ENCODE data around the gene ING4. TPM values are rescaled to one million over a fixed set of nuclear protein-coding genes. Genes with fewer than 3 reads are reported as not detected.

ING4 gene
- 22.7 and 27.0 TPM in 2 replicates for total RNA-seq (ENCODE audit: low replicate concordance)

DNA sequence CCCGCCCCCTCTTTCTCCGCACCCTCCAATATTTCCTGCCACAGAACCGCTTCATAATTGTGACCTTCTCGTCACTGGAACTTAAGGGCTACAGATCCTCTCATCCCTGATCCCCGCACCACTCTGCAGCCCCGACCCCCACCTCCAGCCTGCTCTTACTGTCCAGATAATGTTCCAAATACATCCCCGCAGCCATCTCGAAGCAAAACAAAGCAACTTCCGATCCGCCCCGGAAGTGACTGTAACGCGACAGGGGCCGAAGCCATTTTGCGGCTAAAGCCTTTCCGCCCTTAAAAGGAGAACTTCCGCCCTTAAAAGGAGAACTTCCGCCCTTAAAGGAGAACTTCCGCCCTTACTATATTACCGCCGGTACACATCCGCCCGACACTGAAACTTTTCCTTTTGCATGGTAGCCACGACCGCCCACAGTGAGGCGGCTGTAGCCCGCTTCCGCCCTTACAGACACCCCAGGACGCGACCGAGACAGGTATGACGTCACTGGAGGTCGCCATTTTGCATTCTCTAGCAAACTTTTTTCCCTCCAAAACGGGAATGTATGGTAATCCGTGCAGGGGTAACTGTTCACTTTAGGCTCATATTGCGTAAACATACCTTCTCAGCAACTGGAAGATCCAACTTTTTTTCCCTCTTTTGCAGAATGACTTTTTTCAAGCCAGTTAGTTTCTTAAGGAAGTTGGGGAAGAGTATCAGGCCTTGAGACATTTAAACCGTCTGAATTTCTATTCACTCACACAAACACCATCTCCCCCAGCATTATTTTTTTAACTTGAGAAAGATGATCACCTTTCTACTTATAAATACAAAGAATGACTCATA lies at the start of gene ING4:
Gene ING4 (minus strand): TSS at position 214 of the 837 bp plus-strand sequence. CDS start 18 bp downstream, at position 196.

DNA sequence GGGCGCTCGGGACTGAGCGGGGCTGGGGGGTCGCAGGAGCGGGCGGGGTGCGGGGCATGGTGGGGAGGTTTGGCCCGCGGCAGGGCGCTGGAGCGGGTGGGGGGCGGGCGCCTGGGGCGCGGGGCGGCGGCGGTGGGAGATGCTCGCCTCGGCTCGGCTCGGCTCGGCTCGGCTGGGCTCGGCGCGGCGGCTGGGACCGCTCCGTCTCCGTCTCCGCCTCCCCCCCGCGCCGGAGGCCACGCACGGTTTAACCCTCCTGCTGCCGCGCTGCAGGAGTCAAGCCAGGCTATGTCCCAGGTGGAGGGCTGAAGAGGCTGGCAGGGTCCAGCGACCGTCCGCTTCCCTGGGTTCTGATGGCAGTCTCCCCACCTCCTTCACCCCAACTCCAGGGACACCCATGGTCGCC lies 37.7 kb upstream of the ING4 start, which contains the start of gene PIANP:
Gene PIANP (minus strand): TSS at position 170 of the 406 bp plus-strand sequence. CDS start 2,754 bp downstream, outside the sequence.

DNA sequence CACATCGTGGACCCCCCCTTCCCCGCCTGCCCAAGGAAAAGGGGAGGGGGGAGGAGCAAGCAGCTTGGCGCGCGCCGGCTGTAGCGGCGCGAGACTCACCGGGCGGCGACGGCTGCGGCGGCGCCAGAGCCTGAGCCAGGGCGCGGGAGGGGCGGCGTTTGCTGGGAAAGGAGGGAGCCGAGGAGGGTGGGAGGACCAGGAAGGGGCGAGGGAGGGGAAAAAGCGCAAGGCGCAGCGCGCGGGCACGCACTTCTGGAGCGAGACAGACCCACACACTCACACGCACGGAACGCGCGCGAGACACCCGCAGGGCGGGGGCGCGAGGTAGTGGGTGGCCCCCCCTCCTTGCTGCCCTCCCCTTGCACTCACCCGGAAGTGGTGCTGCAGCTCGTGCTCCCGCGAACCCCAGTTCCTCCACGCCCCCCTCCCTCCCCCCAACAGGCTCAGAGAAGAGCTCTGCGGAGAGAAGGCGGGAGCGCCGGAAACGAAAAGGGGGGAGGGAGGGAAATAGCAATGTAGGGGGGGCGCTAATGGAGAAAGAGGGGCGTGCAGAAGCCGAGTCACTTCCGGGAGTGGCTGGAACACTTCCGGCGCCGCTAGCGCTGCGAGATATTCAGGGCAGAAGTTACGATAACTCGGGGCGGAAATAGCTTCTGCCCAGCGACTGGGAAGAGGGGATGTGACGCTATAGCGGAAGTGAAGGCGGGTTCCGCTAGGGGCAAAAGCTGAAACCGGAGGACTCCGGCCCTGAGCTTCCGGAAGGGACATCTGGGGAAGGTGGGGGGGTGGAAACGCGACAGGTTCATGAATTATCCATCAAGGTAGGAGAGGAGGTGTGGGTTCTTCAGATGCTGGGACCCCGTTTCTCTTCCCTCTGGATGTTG lies 26.3 kb upstream of the ING4 start, which contains the start of gene ZNF384:
Gene ZNF384 (minus strand): TSS at position 377 of the 884 bp plus-strand sequence. CDS start 9,855 bp downstream, outside the sequence.

DNA sequence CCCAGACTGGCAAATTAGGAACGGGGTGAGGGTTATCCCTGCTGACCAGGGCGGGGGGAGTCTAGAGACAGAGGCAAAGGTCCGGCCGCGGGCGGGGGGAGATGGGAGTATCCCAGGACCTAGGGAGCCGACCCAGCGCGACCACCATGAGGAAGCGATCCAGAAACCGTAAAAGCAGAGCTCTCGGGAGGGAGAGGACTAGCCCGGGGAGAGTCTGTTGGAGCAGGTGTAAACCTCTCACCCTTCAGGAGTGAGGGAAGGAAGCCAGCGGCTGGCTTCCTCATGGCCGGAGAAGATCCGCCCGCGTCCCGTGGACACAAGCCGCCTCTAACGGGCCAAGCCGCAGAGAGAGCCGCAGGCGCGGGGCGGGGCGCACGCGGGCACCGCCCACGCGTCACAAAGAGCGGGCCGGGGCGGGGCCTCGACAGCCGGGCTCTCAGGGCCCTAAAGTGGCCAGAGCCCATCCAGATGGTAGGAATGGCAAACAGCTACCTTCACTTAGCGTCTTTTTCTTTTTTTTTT lies 15.8 kb downstream of the ING4 start, which contains the start of gene ACRBP:
Gene ACRBP (minus strand): TSS at position 350 of the 522 bp plus-strand sequence. CDS start 66 bp downstream, at position 284.

DNA sequence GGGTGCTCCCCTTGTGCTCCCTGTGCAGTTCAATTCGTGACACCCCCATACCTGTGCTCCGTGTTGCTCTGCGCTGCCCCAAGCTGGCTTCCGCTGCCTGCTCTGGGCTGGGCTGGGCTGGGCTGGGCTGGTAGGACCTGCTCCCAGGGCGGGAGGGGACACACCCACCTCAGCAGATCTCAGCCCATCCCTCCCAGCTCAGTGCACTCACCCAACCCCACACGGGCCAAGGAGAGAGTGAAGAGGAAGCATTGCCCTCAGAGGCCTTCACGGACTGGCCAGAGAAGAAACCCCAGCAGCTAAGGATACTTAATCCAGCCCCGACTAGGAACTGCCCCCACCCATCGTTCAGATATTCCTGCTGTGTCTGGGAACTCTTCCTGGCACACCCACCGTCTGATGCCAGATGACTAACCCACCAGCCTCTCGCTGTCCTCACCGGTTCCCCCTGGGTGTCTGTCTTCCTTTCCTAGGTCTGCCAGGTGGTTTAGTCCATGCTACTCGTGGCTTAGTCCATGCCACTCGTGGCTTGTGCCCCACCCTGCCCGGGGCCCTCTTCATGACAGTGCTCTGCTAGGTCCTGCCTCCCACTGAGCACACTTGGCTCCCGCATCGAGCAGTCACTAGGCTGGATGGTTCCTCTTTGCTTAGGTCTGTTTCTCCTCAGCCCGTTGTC lies 26.9 kb downstream of the ING4 start, which contains the start of gene LPAR5:
Gene LPAR5 (minus strand): TSS at position 104 of the 676 bp plus-strand sequence. CDS start 14,711 bp downstream, outside the sequence.

Other genes with a start within 250 kb of the ING4 start
- gene CD27, start 218.2 kb downstream of the ING4 start, total RNA-seq (ENCODE audit: low replicate concordance) = not detected in 2 replicates
- gene TAPBPL, start 211.1 kb downstream of the ING4 start, total RNA-seq (ENCODE audit: low replicate concordance) = 5.1 and 15.4 TPM in 2 replicates
- 8.6 and 19.4 TPM in 2 replicates for gene VAMP1, start 192.4 kb downstream of the ING4 start, total RNA-seq (ENCODE audit: low replicate concordance)
- 92.0 and 176 TPM in 2 replicates for gene MRPL51, start 169.9 kb downstream of the ING4 start, total RNA-seq (ENCODE audit: low replicate concordance)
- gene NCAPD2, start 169.0 kb downstream of the ING4 start, total RNA-seq (ENCODE audit: low replicate concordance) = 15.0 and 30.4 TPM in 2 replicates
- 7,358 and 9,019 TPM in 2 replicates for gene GAPDH, start 128.6 kb downstream of the ING4 start, total RNA-seq (ENCODE audit: low replicate concordance)
- 8.8 and 36.9 TPM in 2 replicates for gene IFFO1, start 107.1 kb downstream of the ING4 start, total RNA-seq (ENCODE audit: low replicate concordance)
- gene NOP2, start 94.8 kb downstream of the ING4 start, total RNA-seq (ENCODE audit: low replicate concordance) = 11.5 and 20.7 TPM in 2 replicates
- 187 and 210 TPM in 2 replicates for gene CHD4, start 55.7 kb downstream of the ING4 start, total RNA-seq (ENCODE audit: low replicate concordance)
- under 0.01 TPM in 1 of 2 replicates, not detected in the other for gene LPAR5, start 27.2 kb downstream of the ING4 start, total RNA-seq (ENCODE audit: low replicate concordance)
- 0.23 TPM in 1 of 2 replicates, not detected in the other for gene ACRBP, start 15.7 kb downstream of the ING4 start, total RNA-seq (ENCODE audit: low replicate concordance)
- gene ZNF384, start 26.3 kb upstream of the ING4 start, total RNA-seq (ENCODE audit: low replicate concordance) = 8.3 TPM in 2 replicates
- under 0.01 and 0.38 TPM in 2 replicates for gene PIANP, start 37.7 kb upstream of the ING4 start, total RNA-seq (ENCODE audit: low replicate concordance)
- 87.9 and 180 TPM in 2 replicates for gene COPS7A, start 60.9 kb upstream of the ING4 start, total RNA-seq (ENCODE audit: low replicate concordance)
- 66.7 and 158 TPM in 2 replicates for gene MLF2, start 90.0 kb upstream of the ING4 start, total RNA-seq (ENCODE audit: low replicate concordance)
- gene PTMS, start 103.2 kb upstream of the ING4 start, total RNA-seq (ENCODE audit: low replicate concordance) = 43.6 and 51.7 TPM in 2 replicates
- gene LAG3, start 109.4 kb upstream of the ING4 start, total RNA-seq (ENCODE audit: low replicate concordance) = 0.15 TPM in 1 of 2 replicates, not detected in the other
- 0.23 and 0.47 TPM in 2 replicates for gene CD4, start 126.4 kb upstream of the ING4 start, total RNA-seq (ENCODE audit: low replicate concordance)
- 1.3 and 4.3 TPM in 2 replicates for gene GPR162, start 158.7 kb upstream of the ING4 start, total RNA-seq (ENCODE audit: low replicate concordance)
- gene P3H3, start 165.3 kb upstream of the ING4 start, total RNA-seq (ENCODE audit: low replicate concordance) = 74.8 and 101 TPM in 2 replicates
- 1.7 and 1.8 TPM in 2 replicates for gene GNB3, start 177.8 kb upstream of the ING4 start, total RNA-seq (ENCODE audit: low replicate concordance)
- 0.59 and 4.4 TPM in 2 replicates for gene CDCA3, start 188.2 kb upstream of the ING4 start, total RNA-seq (ENCODE audit: low replicate concordance)
- 82.5 and 88.9 TPM in 2 replicates for gene USP5, start 189.0 kb upstream of the ING4 start, total RNA-seq (ENCODE audit: low replicate concordance)
- gene TPI1, start 204.4 kb upstream of the ING4 start, total RNA-seq (ENCODE audit: low replicate concordance) = 1,121 and 1,519 TPM in 2 replicates
- 5.6 and 7.4 TPM in 2 replicates for gene SPSB2, start 210.2 kb upstream of the ING4 start, total RNA-seq (ENCODE audit: low replicate concordance)
- 10.6 and 15.7 TPM in 2 replicates for gene LRRC23, start 241.7 kb upstream of the ING4 start, total RNA-seq (ENCODE audit: low replicate concordance)

Data from smooth muscle cell of the coronary artery (primary cell).